Measurements from ENCODE around the gene ADRM1. TPM values are rescaled to one million over a fixed set of nuclear protein-coding genes. Genes with fewer than 3 reads are reported as not detected.
A peak's percentile ranks its signal among the peaks of the same experiment; 100 is the strongest.

ADRM1 gene
- total and polyA plus RNA-seq, 8 donors, result 30.0 to 96.9 (median 43.5) TPM

DNA sequence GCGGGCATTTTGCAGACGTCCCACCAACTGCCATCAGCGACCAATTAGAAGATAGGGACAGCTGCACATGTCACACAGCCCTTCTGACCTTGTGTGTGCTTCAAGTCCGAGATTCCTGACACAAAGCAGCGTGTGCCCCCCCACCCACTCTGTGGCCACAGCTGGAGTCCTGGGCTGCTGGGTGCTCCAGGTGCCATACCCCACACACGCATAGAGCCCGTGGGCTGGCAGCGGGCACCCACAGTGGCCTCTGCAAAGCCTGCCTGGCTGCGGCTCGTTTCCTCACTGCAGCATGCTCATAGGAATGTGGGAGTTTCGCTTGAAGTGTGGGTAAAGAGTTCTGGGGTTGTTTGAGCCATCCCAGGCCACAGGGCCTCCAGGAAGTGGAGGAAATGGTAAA, 2.5 kb upstream of the ADRM1 start:
- Histone ChIP-seq H3K36me3 (peaks cover 0 to 51% of the 10 kb centered on the region in 2 donors), H3K27ac (no peak overlapping the region), H3K27me3 (no peaks in the 10 kb centered on the region), H3K9me3 (no peaks in the 10 kb centered on the region), H3K4me3 (no peak overlapping the region), H3K4me1 (peaks cover 14 to 25% of the 10 kb centered on the region in 2 donors)
- TF ChIP-seq, protein P1, sequence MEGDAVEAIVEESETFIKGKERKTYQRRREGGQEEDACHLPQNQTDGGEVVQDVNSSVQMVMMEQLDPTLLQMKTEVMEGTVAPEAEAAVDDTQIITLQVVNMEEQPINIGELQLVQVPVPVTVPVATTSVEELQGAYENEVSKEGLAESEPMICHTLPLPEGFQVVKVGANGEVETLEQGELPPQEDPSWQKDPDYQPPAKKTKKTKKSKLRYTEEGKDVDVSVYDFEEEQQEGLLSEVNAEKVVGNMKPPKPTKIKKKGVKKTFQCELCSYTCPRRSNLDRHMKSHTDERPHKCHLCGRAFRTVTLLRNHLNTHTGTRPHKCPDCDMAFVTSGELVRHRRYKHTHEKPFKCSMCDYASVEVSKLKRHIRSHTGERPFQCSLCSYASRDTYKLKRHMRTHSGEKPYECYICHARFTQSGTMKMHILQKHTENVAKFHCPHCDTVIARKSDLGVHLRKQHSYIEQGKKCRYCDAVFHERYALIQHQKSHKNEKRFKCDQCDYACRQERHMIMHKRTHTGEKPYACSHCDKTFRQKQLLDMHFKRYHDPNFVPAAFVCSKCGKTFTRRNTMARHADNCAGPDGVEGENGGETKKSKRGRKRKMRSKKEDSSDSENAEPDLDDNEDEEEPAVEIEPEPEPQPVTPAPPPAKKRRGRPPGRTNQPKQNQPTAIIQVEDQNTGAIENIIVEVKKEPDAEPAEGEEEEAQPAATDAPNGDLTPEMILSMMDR (IDR thresholded peaks at IDR 0.05), result no peak
- intact Hi-C loops (cut with DNase I), result loop anchor here (5.0 to 10.0 kb wide), 2 partner anchors 74 to 82 kb away; no protein-coding TSS in a partner anchor
- ATAC-seq, result no peak
- DNase-seq, result peak in 1 of 4 donors; percentile 69

GRCh38 chr20:62301111-62301668, 1.6 kb upstream of the ADRM1 start:
- ATAC-seq (no peak), DNase-seq (peak in 1 of 4 donors; percentile 20)
- intact Hi-C loops (cut with DNase I), result loop anchor here (5.0 to 10.0 kb wide), 2 partner anchors 74 to 81 kb away; no protein-coding TSS in a partner anchor
- Histone ChIP-seq H3K4me1 (peaks cover 16 to 33% of the 10 kb centered on the region in 2 donors), H3K9me3 (no peaks in the 10 kb centered on the region), H3K27me3 (no peaks in the 10 kb centered on the region), H3K36me3 (peaks cover 0 to 51% of the 10 kb centered on the region in 2 donors), H3K4me3 (no peak overlapping the region), H3K27ac (peak overlapping the region in 1 of 2 donors; percentile 98)
- TF ChIP-seq, protein P1 (IDR thresholded peaks at IDR 0.05), result no peak

DNA sequence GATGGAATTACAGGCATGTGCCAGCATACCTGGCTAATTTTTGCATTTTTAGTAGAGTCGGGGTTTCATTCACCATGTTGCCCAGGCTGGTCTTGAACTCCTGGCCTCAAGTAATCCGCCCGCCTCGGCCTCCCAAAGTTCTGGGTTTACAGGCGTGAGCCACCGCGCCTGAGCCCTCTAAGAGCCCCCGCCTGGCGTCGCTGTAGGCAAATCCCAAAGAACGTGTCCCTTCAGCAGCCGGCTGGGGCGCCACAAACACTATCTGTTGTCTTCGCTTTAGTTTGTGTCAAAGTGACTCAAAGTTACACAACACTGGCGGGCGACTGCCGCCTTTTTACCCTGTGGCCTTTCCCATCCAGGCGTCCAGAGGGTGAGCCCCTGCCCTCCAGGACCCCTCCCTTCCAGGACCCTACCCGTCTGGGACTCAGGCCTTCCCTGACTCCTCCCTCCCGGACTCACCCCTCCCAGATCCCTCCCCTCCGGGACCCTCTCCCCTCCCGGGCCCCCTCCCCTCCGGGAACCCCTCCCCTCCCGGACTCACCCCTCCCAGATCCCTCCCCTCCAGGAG, 940 bp upstream of the ADRM1 start:
- TF ChIP-seq, protein P1 (IDR thresholded peaks at IDR 0.05), result peak; percentile 85 to 87
- Histone ChIP-seq H3K27me3 (no peaks in the 10 kb centered on the region), H3K9me3 (no peaks in the 10 kb centered on the region), H3K4me1 (peaks cover 16 to 33% of the 10 kb centered on the region in 2 donors), H3K4me3 (peak overlapping the region; percentile 93 to 96), H3K27ac (peak overlapping the region; percentile 96 to 98), H3K36me3 (peaks cover 0 to 51% of the 10 kb centered on the region in 2 donors)
- intact Hi-C loops (cut with DNase I), result loop anchor here (5.0 to 10.0 kb wide), 2 partner anchors 73 to 80 kb away; no protein-coding TSS in a partner anchor
- peak; percentile 71 for ATAC-seq
- DNase-seq, result peak; percentile 81 to 96 (median 90)

DNA sequence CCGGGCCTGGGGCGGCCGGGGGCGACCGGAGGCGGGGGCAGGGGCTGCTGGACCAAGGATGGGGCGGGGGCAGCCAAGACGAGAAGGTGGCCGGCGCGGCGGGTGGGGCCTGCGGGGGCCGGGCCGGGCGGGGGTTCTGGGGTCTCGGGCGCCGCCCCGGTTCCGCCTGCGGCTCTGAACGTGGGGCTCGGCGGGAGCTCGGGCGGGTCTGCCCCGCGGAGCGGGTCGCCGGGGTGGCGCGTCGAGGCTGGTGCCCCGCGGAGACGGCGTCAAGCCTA, 204 bp downstream of the ADRM1 start:
- Histone ChIP-seq H3K27me3 (no peaks in the 10 kb centered on the region), H3K4me3 (peak overlapping the region; percentile 93 to 96), H3K36me3 (peaks cover 0 to 53% of the 10 kb centered on the region in 2 donors), H3K27ac (peak overlapping the region; percentile 45 to 98), H3K9me3 (no peaks in the 10 kb centered on the region), H3K4me1 (peaks cover 16 to 33% of the 10 kb centered on the region in 2 donors)
- DNase-seq, result no peak
- TF ChIP-seq, protein P1 (IDR thresholded peaks at IDR 0.05), result no peak
- no peak for ATAC-seq
- intact Hi-C loops (cut with DNase I), result loop anchor here (5.0 to 10.0 kb wide), 2 partner anchors 72 to 79 kb away; no protein-coding TSS in a partner anchor

All from left lung (tissue), 10 donors.